ENCODE results near the gene CCL28. TPM values are rescaled to one million over a fixed set of nuclear protein-coding genes. Genes with fewer than 3 reads are reported as not detected.

CCL28 gene
- total RNA-seq, 1 experiment from 2014 or later, result 1.4 TPM

- no peak for DNase-seq (ENCODE audit: low spot score)
- H3K4me1 Mint-ChIP-seq, result peaks cover 6% of the 10 kb centered on the region
Measured at GRCh38 chr5:43429016-43429415, 16.8 kb upstream of the CCL28 start.

More at GRCh38 chr5:43429016-43429415, 16.8 kb upstream of the CCL28 start:
- no peak for ATAC-seq
- no peak overlapping the region for H3K27ac Mint-ChIP-seq
- POLR2A ChIA-PET, result interaction anchor here (0.6 kb wide), 1 partner anchor 204 kb away, joined by 10 read pairs; no protein-coding TSS in a partner anchor
- H3K27me3 Mint-ChIP-seq (ENCODE audit: low read depth), result peaks cover 4% of the 10 kb centered on the region; the same call in 1 of the 2 replicates
- H3K36me3 Mint-ChIP-seq, result no peaks in the 10 kb centered on the region; the same call in none of the 2 replicates
- H3K9me3 Mint-ChIP-seq, result peaks cover 16% of the 10 kb centered on the region
- CTCF ChIA-PET, result no interaction called here
- no peak overlapping the region for H3K4me3 Mint-ChIP-seq
- no peak for TF ChIP-seq TP53 (CRISPR knock-in tag; IDR thresholded peaks at IDR 0.05)
- TF ChIP-seq, protein P1, sequence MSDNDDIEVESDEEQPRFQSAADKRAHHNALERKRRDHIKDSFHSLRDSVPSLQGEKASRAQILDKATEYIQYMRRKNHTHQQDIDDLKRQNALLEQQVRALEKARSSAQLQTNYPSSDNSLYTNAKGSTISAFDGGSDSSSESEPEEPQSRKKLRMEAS (CRISPR knock-in tag; IDR thresholded peaks at IDR 0.05), result no peak
- TF ChIP-seq, protein P2, sequence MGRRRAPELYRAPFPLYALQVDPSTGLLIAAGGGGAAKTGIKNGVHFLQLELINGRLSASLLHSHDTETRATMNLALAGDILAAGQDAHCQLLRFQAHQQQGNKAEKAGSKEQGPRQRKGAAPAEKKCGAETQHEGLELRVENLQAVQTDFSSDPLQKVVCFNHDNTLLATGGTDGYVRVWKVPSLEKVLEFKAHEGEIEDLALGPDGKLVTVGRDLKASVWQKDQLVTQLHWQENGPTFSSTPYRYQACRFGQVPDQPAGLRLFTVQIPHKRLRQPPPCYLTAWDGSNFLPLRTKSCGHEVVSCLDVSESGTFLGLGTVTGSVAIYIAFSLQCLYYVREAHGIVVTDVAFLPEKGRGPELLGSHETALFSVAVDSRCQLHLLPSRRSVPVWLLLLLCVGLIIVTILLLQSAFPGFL (CRISPR knock-in tag; IDR thresholded peaks at IDR 0.05; ENCODE audit: borderline replicate concordance), result no peak
- no peak for TF ChIP-seq MXD4 (CRISPR knock-in tag; IDR thresholded peaks at IDR 0.05; ENCODE audit: borderline replicate concordance)
- TF ChIP-seq ZNF281 (CRISPR knock-in tag; IDR thresholded peaks at IDR 0.05), result no peak
- TF ChIP-seq RELA (CRISPR knock-in tag; IDR thresholded peaks at IDR 0.05; ENCODE audit: borderline replicate concordance), result no peak
- no peak for TF ChIP-seq NR3C1 (CRISPR knock-in tag; conservative IDR thresholded peaks at IDR 0.05; ENCODE audit: low read depth)
- no peak for TF ChIP-seq ATF3 (CRISPR knock-in tag; conservative IDR thresholded peaks at IDR 0.05)
- TF ChIP-seq, protein P3, sequence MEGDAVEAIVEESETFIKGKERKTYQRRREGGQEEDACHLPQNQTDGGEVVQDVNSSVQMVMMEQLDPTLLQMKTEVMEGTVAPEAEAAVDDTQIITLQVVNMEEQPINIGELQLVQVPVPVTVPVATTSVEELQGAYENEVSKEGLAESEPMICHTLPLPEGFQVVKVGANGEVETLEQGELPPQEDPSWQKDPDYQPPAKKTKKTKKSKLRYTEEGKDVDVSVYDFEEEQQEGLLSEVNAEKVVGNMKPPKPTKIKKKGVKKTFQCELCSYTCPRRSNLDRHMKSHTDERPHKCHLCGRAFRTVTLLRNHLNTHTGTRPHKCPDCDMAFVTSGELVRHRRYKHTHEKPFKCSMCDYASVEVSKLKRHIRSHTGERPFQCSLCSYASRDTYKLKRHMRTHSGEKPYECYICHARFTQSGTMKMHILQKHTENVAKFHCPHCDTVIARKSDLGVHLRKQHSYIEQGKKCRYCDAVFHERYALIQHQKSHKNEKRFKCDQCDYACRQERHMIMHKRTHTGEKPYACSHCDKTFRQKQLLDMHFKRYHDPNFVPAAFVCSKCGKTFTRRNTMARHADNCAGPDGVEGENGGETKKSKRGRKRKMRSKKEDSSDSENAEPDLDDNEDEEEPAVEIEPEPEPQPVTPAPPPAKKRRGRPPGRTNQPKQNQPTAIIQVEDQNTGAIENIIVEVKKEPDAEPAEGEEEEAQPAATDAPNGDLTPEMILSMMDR (IDR thresholded peaks at IDR 0.05), result no peak
- TF ChIP-seq, protein P4, sequence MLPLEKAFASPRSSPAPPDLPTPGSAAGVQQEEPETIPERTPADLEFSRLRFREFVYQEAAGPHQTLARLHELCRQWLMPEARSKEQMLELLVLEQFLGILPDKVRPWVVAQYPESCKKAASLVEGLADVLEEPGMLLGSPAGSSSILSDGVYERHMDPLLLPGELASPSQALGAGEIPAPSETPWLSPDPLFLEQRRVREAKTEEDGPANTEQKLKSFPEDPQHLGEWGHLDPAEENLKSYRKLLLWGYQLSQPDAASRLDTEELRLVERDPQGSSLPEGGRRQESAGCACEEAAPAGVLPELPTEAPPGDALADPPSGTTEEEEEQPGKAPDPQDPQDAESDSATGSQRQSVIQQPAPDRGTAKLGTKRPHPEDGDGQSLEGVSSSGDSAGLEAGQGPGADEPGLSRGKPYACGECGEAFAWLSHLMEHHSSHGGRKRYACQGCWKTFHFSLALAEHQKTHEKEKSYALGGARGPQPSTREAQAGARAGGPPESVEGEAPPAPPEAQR (CRISPR knock-in tag; IDR thresholded peaks at IDR 0.05), result no peak
- no peak for TF ChIP-seq FOXJ3 (CRISPR knock-in tag; IDR thresholded peaks at IDR 0.05; ENCODE audit: borderline replicate concordance)
- no peak for TF ChIP-seq KAT7 (CRISPR knock-in tag; IDR thresholded peaks at IDR 0.05; ENCODE audit: borderline replicate concordance)
- TF ChIP-seq, protein P5, sequence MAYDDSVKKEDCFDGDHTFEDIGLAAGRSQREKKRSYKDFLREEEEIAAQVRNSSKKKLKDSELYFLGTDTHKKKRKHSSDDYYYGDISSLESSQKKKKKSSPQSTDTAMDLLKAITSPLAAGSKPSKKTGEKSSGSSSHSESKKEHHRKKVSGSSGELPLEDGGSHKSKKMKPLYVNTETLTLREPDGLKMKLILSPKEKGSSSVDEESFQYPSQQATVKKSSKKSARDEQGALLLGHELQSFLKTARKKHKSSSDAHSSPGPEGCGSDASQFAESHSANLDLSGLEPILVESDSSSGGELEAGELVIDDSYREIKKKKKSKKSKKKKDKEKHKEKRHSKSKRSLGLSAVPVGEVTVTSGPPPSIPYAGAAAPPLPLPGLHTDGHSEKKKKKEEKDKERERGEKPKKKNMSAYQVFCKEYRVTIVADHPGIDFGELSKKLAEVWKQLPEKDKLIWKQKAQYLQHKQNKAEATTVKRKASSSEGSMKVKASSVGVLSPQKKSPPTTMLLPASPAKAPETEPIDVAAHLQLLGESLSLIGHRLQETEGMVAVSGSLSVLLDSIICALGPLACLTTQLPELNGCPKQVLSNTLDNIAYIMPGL (CRISPR knock-in tag; IDR thresholded peaks at IDR 0.05), result no peak
- TF ChIP-seq SMAD4 (CRISPR knock-in tag; IDR thresholded peaks at IDR 0.05), result no peak
- TF ChIP-seq, protein P6, sequence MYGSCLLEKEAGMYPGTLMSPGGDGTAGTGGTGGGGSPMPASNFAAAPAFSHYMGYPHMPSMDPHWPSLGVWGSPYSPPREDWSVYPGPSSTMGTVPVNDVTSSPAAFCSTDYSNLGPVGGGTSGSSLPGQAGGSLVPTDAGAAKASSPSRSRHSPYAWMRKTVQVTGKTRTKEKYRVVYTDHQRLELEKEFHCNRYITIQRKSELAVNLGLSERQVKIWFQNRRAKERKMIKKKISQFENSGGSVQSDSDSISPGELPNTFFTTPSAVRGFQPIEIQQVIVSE (CRISPR knock-in tag; IDR thresholded peaks at IDR 0.05; ENCODE audit: borderline replicate concordance), result no peak
- no peak for TF ChIP-seq NFATC4 (CRISPR knock-in tag; IDR thresholded peaks at IDR 0.05)
- no peak for TF ChIP-seq E2F4 (CRISPR knock-in tag; IDR thresholded peaks at IDR 0.05; ENCODE audit: borderline replicate concordance, low read depth)
- TF ChIP-seq OVOL2 (CRISPR knock-in tag; IDR thresholded peaks at IDR 0.05; ENCODE audit: borderline replicate concordance), result no peak
- TF ChIP-seq, protein P7, sequence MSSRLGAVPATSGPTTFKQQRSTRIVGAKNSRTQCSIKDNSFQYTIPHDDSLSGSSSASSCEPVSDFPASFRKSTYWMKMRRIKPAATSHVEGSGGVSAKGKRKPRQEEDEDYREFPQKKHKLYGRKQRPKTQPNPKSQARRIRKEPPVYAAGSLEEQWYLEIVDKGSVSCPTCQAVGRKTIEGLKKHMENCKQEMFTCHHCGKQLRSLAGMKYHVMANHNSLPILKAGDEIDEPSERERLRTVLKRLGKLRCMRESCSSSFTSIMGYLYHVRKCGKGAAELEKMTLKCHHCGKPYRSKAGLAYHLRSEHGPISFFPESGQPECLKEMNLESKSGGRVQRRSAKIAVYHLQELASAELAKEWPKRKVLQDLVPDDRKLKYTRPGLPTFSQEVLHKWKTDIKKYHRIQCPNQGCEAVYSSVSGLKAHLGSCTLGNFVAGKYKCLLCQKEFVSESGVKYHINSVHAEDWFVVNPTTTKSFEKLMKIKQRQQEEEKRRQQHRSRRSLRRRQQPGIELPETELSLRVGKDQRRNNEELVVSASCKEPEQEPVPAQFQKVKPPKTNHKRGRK (CRISPR knock-in tag; IDR thresholded peaks at IDR 0.05; ENCODE audit: borderline replicate concordance), result no peak

Measured in WTC11 (cell line).